Measurements from ENCODE around the gene NR6A1.
"Not testable (repeated sequence)": the region's sequence is repeated elsewhere in the genome, so short reads cannot be mapped to it uniquely, and the experiment has no call there.

The NR6A1 gene

DNA sequence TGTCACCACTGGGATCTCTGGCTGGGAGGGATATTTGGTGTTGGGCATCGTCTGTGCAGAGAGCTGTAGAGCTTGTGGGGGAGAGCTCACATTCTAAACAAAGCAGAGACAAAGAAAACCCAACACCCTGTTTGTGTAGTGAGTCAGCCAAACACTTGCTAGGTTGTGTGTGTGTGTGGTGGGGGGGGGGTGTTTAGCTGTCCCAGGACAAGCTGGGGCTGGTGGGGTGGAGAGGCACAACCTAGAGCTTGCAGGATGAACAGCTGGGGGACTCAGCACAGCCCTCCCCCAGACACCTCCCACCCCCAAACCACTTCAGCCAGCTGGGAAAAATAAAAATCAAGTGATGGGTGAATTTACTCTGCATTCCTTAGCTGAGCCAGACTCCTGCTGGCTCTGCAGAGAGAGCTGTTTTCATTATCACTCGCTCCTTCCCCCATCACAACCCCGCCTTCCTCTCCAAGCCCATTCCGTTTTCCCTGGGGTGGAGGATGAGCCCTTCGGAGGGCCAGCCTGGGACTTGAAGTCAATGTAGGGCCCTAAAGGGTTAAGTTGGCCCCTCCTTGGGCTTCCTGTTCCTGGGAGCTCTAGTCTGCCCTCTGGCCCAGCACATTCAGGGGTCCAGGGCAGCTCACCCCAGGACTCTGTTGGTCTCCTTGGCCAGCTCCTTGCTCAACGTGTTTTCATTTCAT is 8.4 kb upstream of the NR6A1 start:
- FAIRE-seq (no peak), DNase-seq (ENCODE audit: insufficient read length, low spot score) (peak; percentile 56)

DNA sequence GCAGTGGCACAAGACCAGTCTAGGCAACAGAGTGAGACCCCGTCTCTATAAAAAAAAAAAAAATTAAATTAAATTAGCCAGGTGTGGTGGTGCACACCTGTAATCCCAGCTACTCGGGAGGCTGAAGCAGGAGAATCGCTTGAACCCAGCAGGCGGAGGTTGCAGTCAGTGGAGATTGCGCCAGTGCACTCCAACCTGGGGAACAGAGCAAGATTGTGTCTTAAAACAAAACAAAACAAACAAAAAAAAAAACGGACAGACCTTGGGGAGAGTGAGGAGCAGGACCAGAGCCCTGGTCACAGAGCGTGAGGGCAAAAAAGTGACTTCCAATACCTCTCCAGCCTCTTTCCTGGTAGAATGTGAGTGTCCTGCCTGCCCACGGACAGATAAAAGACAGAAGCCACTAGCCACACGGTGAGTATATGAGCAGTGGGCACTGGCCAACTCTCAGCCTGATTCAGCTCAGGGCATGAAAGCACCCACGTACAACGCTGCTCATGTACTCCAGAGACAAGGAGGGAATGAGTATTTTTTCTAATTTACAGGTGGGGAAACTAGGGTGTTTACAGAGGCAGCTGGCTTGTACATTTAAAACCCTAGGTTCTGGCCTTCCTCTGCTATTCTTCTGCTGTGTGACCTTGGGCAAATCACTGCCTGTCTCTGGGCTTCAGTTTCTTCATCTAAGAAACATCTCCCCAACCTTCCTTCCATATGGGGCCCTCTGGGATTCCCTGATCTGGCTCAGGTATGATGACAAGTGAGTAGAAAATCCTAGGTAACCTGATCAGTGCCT is 7.7 kb upstream of the NR6A1 start:
- DNase-seq (ENCODE audit: insufficient read length, low spot score) (no peak), FAIRE-seq (no peak)

DNA sequence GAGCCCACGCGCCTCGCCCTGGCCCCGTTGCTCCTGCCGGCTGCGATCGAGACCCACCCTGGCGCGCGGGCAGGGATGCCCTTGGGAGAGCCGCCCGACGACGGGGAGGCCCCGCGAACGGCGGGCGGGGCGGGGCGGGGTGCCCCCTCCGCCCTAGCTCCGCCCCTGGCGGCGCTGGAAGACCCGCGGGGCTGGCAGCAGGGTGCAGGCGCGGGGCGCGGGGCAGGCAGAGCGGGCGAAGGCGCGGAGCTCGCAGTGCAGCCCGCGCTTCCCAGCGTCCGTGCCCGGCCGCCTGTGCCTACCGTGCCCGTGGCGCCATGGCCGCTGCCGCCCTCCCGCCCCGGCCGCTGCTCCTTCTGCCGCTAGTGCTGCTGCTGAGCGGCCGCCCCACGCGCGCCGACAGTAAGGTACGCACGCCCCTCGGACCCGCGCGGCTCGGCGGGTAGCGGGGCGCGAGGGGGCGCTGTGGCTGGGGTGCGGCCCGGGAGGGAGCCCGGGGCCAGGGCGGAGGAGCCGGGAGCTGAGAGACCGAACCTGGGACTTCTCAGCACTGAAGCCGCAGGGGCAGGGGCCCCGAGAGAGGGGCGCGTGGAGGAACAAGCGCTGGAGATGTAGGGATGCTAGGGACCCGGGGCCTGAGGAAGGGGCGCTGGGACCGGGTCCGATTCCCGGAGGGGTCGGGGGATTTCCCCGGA is 6.0 kb upstream of the NR6A1 start, which contains the start of gene OLFML2A:
Gene OLFML2A (plus strand): TSS at position 180 of the 695 bp plus-strand sequence. CDS start 138 bp downstream, at position 318.
- DNase-seq (ENCODE audit: insufficient read length, low spot score) (no peak), FAIRE-seq (no peak)

DNA sequence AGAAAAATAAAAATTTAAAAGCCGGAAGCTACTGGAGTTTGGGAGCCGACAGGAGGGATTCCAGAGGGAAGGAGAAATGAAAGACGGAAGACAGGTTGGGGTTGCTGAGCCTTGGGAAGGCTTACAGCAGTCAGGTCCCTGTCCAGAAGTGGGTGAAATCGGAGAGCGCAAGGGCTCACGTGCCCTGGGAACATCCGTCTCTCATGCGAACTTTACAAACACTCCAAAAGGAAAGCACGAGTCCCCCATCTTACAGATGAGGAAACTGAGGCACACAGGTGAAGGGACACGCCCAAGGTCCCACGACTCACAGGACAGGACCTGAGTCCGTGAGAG is 5.5 kb upstream of the NR6A1 start:
- DNase-seq (ENCODE audit: insufficient read length, low spot score) (no peak), FAIRE-seq (no peak)

DNA sequence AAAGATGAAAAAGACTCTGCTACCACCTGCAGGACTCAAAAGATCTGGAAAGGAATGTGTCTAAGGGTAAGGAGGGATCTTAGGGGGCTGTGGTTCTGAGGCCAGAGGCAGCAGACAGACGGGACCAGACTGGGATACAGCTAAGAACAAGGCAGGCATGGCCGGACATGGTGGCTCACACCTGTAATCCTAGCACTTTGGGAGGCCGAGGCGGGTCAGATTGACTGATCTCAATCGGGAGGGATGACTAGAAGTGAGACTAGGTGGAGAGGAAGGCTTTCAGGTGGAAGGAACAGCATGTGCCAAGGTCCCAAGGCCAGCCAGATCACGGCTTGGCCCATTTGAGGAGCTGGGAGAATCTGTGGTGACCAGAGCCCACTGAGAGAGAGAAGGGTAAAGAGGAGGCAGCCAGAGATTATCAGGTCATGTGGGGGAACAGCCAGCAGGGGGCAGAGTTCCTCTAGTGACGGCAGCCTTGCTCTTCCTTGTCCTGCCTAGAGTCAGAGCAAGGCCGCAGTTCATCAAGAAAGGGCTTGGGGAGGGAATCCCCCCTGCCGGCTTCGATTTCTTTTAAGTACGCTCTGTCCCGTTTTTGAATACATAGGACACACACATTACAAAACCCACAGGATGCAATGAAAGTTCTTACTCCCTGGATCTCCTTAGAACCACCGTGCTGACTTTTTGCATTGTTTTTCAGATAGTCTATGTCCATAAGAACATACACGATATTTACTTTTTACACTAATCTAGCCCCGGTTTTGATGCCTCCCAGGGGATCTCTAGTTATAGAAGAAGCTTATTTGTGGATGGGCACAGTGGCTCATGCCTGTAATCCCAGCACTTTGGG is 3.2 kb upstream of the NR6A1 start:
- FAIRE-seq (no peak), DNase-seq (ENCODE audit: insufficient read length, low spot score) (peak; percentile 77)

DNA sequence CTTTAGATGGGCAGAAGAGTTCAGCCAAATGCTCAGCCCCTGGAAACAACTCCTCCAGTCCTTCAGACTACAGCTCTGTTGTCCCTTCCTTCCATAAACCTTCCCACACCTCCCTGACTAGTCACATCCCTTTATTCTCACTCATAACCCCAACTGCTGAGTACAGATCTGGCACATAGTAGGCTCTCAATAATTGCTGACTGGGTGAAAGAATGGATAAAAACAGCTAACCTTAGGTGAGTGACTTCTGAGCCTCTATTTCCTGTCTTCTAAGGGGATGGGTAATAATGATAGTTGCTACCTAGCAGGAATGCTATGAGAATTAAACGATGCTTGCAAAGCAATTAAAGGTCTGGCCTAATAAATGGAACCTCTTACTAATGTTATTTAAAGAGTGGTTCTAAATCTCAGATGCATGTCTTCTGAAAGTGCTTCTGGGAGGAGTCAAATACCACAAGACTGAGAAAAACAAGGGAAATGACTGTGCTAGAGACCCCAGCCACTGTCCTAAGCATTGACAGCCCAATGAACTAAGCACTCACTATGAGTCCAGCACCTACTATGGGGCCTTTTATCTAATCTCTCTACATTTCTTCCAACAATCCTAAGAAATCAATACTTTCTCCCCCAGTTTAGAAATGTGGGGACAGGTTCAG is 2.5 kb upstream of the NR6A1 start:
- FAIRE-seq: no peak
- no peak for DNase-seq (ENCODE audit: insufficient read length, low spot score)

DNA sequence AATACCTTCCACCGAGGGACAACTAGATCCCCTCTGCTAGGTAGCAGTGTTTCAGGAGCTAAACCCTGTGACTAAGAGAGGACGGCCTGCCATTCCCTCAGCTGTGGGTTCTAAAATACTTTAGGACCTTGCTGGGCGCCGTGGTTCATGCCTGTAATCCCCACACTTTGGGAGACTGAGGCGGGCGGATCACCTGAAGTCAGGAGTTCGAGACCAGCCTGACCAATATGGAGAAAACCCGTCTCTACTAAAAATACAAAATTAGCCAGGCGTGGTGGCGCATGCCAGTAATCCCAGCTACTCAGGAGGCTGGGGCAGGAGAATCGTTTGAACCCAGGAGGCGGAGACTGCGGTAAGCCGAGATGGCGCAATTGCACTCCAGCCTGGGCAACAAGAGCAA is 1.8 kb upstream of the NR6A1 start:
- FAIRE-seq; DNase-seq (ENCODE audit: insufficient read length, low spot score): not testable (repeated sequence)

DNA sequence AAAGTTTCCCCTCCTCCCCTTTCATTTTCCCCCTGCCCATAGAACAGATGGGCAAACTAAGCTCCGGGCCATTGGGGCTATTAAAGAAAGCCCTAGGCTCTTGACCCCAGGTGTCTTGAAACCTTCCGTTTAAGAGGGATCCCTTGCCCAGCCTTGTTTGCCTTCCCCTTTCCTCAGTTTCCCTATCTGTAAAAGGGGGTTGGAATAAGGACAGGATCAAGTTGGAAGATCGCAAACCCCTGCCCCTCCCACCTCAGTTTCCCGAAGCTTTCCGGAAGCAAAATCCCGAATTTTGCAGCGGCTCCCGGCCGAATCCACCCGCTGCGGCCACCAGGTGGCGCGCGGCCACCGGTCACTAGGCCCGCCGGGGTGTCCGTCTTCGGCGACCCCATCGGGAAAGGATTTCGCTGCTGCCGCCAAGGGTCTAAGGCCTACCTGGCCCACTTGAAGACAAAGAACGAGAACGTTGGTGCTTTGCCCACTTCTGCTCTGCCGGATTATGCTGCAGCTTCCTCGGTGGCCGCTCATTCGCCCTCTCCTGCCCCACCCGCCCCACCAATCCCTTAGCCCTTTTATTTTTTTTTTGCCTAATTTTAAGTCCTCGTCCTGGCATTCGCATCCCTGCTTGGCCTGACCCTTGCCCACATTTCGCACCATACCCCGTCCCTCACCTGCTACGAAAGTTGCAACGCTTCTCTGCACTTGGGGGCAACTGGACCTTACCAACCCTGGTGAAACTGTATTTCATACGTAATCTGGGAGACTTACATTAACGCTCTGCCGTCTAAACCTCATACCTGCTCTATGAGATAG is 962 bp upstream of the NR6A1 start:
- DNase-seq (ENCODE audit: insufficient read length, low spot score): no peak
- FAIRE-seq: no peak

DNA sequence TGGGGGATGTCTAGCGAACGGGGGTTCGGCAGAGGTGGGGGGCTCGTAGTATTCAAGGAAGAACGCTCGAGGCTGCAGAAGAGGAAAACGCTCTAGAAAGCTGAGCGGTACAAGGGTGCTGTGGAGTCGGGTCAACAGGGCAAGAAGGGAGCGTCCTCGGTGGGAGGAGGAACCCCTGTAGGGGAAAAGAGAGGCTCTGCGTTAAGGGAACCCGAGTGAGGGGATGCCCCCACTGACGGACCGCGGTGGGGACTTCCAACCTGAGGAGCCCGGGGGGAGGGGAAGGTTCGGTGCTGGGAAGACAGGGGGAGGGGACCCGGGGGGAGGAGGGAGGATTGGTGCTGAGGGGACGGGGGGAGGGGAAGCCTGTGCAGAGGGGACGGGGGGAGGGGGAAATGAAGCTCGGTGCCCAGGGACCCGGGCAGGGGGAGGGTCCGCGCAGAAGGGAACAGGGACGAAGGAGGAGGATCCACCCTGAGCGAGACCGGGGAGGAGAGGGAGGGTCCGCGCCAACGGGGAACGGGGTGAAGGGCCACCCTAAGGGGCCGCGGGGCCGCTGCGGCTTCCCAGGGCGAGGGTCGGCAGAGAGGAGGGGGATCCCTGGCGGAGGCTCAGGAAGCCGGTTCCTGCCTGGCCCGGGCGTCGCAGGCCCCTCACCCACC is 621 bp downstream of the NR6A1 start:
- FAIRE-seq (no peak), DNase-seq (ENCODE audit: insufficient read length, low spot score) (no peak)

DNA sequence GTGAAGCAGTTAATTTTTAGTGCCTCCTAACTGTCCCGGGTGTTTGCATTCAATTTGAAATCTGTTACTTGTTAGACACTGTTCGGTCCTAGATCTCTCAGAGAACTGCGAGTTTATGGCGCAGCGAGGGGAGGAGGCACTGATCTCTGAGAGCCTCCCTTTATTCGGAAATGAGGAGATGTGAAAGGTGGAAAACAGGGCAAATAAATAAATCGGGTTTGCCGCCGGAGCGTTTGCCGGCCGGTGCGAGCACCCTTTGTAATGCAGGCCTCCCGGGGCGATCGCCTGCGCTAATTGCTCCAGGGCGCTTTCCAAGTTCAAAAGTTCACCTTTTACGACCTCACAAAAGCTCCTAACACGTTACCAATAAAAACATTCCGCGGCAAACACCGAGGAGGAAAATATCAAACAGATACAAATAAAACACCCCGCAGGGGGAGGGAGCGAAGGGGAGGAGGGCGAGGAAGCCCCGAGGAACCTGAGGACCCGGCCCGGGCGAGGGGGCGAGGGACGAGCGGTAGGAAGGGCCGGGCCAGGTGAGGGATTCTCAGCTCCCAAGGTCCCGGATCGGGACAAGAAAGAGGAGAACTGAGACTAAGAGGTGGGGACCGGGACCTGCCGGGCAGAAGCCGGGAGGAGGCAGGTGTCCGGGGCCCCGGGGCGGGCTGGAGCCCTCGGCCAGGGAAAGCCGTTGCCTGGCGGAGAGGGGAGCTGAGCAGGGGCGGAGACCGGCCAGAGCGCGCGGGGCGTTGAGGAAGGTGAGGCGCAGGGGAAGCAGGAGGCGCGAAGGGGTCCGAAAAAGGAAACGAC is 1.4 kb downstream of the NR6A1 start:
- DNase-seq (ENCODE audit: insufficient read length, low spot score) (no peak), FAIRE-seq (no peak)

DNA sequence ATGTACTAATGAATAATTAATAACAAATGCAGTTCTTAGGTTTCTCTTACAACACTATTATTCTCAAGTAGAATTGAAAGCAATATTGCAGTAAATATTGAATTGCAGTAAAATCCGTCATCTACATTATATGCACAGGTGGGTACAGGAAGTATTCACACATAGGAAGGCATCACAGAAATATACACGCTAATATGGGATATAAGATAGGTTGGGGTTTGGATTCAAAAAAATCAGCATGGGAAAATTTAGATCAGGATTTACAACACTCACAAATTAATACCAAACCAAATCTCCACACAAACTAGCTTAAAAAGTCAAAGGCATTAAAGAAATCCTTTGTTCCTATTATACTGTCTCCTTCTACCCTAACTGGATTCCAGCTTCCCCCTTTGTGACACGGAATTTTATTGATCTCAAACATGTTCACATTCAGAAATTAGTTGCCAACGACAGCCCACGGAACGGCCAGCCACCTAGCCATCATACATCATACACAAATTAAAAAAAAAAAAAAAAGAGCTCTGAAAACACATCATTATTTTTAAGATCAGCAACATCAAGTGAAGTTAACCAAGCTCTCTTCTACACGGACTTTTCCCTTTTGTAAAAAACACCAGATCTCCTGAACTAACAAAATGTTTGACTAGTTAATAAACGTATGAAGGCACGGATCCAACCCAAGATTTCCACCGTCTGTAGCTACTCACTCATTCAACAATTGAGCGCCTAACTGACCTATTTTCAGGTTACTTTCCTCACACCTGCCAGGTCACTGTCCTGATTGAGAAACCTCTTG is 2.2 kb downstream of the NR6A1 start:
- FAIRE-seq: no peak
- DNase-seq (ENCODE audit: insufficient read length, low spot score): no peak

DNA sequence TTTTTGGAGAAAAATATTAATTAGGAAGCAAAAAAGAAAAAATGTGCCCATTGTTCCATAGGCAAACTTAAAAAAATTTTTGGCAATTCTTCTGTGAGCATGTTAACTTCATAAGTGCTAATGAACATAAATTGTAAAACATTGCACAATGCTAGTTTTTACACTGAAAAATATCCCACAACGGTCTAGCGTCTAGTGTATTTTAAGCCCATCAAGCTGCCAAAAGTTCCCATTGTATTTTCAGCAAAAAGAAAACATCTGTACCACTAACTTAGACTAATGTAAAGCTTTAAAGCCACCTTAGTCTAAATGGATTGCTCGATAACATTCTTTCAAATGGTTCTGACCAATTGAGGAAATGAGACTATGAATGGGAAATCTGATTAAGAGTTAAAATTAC is 2.8 kb downstream of the NR6A1 start:
- FAIRE-seq (no peak), DNase-seq (ENCODE audit: insufficient read length, low spot score) (no peak)

DNA sequence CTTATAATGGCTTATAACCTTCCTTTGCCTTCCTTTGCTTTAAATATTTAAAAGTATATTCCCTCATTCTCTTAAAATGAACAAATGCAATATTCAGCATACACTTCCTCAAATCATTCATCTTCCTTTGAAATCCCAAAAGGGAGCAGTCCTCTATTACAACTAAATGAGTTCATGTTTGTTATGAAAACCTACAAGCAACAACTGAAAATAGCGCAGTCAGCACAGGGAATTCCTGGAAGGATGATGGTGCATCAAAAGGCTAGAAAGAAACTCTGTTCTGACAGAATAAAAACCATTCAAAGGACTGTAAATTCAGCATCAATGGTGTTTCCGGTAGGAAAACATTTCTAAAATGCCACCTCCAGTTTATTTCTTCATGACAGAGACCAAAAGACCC is 3.3 kb downstream of the NR6A1 start:
- FAIRE-seq (no peak), DNase-seq (ENCODE audit: insufficient read length, low spot score) (no peak)

DNA sequence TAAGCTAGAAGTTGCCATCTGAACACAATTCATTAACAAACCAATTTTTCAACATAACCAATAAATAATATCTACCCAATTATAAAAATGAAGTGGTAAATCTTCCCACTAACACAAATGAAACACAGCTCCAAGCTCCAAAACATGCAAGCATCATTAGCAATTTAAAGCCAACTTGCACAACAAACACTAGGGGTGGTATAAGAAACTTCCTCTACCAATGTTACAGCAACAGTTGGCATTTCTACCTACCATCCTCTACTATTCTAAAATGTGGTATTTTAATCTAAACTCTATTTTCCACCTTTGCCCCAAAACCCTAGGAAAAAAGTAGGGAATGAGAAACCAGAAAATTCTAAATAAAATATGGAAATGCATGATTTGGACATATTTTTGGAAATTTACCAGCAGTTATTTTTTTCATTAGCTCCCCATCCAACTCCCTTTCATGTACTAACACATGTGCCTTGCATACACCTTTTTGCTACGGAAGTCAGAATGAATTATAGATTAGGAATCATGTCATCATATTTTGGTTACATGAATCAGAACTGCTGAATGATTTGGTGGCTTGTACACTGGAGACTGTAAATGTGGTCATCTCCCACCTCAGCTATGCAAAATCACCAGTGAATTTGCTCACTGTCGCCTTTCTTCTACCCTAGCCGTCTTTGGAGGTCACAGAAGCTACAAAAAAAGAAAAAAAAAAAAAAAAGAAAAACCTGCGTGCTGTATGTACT is 4.1 kb downstream of the NR6A1 start:
- DNase-seq (ENCODE audit: insufficient read length, low spot score) (no peak), FAIRE-seq (no peak)

DNA sequence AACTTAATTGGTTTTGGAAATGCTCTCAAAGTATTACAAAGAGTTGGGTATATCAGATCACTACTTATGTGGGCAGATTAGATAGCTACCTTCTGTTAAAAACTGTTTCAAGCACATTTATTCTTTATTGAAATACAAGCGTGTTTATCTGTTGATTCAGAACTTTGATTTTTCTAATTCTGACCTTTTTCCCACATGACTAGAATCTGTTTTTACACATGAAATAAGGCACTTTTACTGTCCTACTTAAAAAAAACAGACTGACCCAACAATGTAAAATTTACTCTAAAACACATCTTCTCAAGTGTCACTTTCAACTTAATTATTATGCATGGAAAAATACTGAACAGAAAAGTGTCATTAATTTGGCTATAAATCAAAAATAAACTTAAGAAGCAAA is 4.8 kb downstream of the NR6A1 start:
- FAIRE-seq (no peak), DNase-seq (ENCODE audit: insufficient read length, low spot score) (no peak)

DNA sequence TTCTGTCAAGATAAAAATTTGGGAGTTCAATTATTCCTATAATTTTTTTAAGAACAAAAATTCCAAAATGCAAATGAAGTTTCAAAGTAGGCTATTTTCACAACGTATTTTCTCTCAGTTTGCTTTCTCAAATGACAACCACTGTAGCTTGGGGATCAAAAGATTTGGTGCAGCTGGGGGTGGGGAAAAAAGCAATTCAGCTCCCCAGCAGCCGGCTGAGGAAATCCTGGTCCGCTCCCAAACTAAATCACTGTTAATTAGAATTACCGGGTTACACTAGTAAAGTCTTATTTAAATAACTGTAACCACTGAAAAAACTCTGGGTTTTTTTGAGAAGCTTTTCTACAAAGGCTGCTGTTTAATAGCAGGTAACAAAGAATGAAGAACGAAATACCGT is 5.7 kb downstream of the NR6A1 start:
- FAIRE-seq: no peak
- no peak for DNase-seq (ENCODE audit: insufficient read length, low spot score)

All from HTR-8/SVneo (cell line).